GM18505 (cell line): ENCODE data around the gene PIEZO1.
A peak's percentile ranks its signal among the peaks of the same experiment; 100 is the strongest.
"Not testable (repeated sequence)": the region's sequence is repeated elsewhere in the genome, so short reads cannot be mapped to it uniquely, and the experiment has no call there.

Source experiments
- ATAC-seq: cut with Tn5 transposase; IDR thresholded peaks from one replicate; pipeline ENCODE4 v1.9.1; 2021; ENCODE audit not compliant: unreplicated experiment
- POLR2A ChIP-seq: IDR thresholded peaks from 4 replicates; pipeline ENCODE4 v1.6.1; 2011; ENCODE audit warnings: borderline replicate concordance; ENCODE audit not compliant: insufficient read depth, insufficient read length; ENCODE audit errors: extremely low read depth

The PIEZO1 gene

GRCh38 chr16:88790312-88791211 lies 5.5 kb upstream of the PIEZO1 start:
- TF ChIP-seq POLR2A, result no peak
- no peak for ATAC-seq

GRCh38 chr16:88789594-88789993 lies 4.6 kb upstream of the PIEZO1 start:
- no peak for TF ChIP-seq POLR2A
- ATAC-seq, result no peak

- not testable (repeated sequence) for ATAC-seq
Observed at GRCh38 chr16:88788749-88789148, 3.7 kb upstream of the PIEZO1 start.

- TF ChIP-seq POLR2A, result no peak
- no peak for ATAC-seq
Observed at GRCh38 chr16:88787579-88788314, 2.7 kb upstream of the PIEZO1 start.

GRCh38 chr16:88784856-88785105 lies 239 bp downstream of the PIEZO1 start:
- no peak for TF ChIP-seq POLR2A
- no peak for ATAC-seq

- ATAC-seq, result no peak
- TF ChIP-seq POLR2A, result no peak
Observed at GRCh38 chr16:88784074-88784855, 755 bp downstream of the PIEZO1 start.

GRCh38 chr16:88783391-88784073 lies 1.5 kb downstream of the PIEZO1 start:
- TF ChIP-seq POLR2A, result peak; percentile 43
- ATAC-seq, result no peak

DNA sequence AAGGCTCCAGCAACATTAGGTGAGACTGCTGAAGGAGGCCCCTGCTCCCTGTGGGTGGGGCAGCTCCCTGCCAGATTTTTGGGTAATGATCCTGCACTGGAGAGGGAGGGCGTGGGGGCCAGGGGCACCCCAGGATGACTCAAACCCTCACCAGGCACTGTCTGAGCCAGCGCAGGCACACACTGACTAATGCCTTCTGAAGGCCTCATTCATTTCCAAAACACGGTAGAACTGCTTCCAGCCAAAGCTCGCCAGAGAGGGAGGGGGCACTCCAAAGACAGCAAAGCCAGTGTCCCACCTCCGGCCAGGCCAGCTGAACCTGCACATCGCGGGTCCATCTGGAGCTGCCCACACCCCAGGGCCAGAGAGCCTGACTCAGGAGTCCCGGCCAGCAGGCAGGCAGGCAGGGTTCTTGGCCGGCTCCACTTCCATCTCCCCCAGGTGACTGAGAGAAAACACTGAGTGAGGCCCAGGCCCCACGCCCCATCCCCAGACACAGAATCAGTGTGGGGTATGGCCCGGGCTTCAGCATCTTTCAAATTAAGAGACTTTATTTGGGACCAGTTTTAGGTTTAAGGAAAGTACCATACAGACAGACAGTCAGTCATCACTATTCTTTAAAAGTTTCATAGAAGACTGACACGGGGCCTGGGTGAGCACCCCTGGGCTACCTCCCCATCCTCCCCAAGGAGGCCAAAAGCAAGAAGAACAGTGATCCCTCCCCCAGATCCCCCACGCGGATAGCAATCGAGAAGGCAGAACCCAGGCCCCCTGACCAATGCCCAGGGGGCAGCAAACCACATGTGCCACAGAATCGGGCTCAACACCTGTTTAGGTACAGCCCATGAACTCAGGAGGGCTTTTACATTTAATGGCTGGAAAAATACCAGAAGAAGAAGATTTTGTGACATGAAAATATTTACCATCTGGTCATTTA lies 2.3 kb downstream of the PIEZO1 start:
- TF ChIP-seq POLR2A, result no peak
- ATAC-seq, result no peak

DNA sequence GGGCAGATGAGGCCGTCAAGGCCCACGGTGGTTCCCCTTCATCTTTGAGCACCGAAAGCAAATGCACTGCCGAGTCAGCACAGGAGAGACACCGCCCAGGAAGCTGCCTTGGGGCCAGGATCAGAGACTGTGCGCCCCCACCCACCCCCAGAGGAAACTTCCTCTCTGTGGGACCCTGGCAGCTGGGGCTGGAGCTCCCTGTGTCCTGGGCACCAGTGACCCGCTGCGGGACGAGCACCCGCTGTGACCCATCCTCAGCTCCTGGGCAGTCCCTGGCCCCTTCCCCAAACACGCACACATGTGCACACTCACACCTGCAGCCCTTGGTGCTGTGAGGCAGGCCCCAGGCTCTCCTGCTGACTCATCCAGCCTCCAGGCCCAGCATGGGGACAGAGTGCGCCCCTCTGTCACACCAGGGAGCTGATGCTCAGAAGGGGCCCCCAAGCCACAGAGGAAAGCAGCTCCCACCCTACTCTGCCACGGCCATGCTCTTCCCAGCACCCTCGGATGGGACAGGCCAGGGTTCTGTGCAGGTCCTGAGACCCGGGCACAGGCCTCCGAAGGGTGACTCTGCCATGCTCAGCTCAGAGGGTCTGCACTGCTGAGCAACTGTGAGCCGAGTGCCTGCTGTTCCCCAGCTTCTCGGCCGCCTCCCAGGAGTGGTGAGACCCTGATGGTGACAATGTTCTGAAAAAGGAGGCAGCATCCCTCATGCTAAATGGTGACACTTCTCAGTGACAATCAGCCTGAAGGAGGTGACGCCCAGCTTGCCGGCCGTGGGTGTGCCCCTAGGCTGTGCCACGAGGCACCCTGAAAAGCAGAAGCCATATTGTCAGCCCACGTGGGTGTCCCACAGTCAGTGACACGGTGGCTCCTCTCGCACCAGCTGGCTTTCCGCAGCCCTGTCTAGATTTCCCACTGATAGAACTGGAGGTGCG lies 3.6 kb downstream of the PIEZO1 start:
- TF ChIP-seq POLR2A, result peak; percentile 56
- no peak for ATAC-seq

DNA sequence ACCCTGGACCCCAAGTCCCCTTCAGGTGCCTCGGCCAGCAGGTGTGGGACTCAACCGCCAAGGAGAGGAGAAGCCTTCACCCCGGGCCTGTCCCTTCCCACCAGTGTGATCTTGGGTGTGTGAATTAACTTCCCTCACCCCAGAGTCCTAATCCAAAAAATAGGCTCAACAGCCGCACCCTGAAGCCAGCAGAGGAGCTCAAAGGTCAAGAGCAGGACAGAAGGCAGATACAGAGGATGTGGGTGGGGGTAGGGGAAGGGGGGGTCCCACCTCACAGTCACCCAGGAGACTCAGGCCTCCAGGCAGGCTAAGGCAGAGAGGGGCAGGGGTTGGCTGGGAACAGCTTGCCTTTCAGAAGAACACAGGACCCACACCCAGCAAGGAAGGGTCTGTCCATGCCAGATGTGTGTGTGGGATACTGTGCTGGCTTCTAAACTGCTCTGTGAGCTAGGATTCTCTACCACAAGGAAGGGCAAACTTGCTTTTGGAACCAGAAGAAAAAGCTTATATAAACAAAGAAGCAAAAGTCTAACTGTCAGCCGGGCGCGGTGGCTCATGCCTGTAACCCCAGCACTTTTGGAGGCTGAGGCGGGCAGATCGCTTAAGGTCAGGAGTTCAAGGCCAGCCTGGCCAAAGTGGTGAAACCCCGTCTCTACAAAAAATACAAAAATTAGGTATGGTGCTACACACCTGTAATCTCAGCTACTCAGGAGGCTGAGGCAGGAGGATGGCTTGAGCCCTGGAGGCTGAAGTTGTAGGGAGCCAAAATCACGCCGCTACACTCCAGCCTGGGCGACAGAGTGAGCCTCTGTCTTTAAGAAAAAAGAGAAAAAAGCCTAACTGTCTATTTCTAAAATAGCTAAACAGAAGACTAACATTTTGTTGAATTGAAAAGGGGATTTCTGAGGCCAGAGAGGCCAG lies 4.6 kb downstream of the PIEZO1 start:
- TF ChIP-seq POLR2A, result no peak
- no peak for ATAC-seq

DNA sequence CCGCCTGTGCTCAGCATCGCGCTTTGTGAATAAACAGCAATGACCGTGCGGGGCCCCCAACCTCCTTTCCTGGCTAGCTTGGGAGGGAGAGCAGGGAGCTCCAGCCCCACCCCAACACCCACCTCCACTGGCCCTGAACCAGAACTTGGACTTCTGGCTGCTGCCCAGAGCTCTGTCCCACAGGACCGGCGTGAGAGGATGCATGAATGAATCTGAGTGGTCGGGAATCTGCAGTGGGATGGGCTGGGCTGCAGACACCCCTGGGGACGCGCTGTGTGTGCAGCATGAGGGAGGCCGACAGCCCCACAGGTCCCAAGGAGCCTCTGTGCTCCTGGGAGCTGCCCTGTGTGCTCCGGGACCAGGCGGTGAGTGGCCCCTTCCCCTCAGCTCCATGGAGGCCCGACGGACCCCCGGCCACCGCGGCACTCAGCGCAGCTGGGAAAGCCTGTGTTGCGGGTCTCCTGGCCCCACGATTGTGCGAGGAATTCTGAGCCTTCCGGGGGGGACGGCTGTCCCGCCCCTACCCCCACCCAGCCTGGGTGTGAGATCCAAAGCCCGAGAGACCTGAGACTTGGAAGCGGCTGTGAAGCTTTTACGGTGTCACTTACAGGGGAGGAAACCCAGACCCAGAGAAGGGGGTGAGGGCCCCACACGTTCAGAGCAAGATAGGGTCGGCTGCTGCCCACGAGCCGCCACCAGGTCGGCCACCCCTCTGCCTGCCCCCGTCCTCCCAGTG lies 5.4 kb downstream of the PIEZO1 start:
- ATAC-seq, result no peak
- TF ChIP-seq POLR2A, result no peak
